GM19239 (cell line): ENCODE measurements around the gene HMGA1.

Experiments used
- DNase-seq: peaks from one replicate; pipeline ENCODE4 v3.0.0; 2011; ENCODE audit warnings: low spot score; ENCODE audit not compliant: insufficient read length
- FAIRE-seq: peaks from 2 replicates; lab custom pipeline; 2011; peaks lifted over from hg19 to GRCh38; lab: Jason Lieb, UNC

HMGA1 gene

GRCh38 chr6:34223381-34223955 lies 13.2 kb upstream of the HMGA1 start:
- FAIRE-seq (no peak), DNase-seq (no peak)

GRCh38 chr6:34223956-34224940 lies 12.4 kb upstream of the HMGA1 start:
- peak; percentile 98 for DNase-seq
- peak; percentile 75 for FAIRE-seq

DNA sequence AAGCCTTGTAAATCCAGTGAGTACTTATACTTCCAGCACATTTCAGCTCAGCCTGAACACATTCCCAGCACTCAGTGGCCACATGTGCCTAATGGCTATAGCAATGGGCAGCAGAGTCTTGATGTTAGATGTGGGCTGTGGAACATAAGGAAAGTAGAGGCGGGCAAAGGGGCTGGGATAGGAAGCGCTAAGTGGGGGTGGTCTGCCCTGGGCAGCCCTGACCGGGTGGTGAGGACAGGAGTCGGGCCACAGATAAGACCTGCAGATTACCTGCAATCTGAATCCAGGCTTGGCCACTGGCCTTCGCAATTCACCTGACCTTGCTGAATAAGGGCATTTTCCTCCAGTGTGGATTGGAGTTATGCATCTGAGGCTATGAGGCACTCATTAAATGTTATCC lies 11.1 kb upstream of the HMGA1 start:
- FAIRE-seq: no peak
- DNase-seq: no peak

- FAIRE-seq: no peak
- DNase-seq: no peak
Measured at GRCh38 chr6:34226066-34226465, 10.6 kb upstream of the HMGA1 start.

- no peak for FAIRE-seq
- no peak for DNase-seq
Measured at GRCh38 chr6:34226731-34227586, 9.7 kb upstream of the HMGA1 start.

DNA sequence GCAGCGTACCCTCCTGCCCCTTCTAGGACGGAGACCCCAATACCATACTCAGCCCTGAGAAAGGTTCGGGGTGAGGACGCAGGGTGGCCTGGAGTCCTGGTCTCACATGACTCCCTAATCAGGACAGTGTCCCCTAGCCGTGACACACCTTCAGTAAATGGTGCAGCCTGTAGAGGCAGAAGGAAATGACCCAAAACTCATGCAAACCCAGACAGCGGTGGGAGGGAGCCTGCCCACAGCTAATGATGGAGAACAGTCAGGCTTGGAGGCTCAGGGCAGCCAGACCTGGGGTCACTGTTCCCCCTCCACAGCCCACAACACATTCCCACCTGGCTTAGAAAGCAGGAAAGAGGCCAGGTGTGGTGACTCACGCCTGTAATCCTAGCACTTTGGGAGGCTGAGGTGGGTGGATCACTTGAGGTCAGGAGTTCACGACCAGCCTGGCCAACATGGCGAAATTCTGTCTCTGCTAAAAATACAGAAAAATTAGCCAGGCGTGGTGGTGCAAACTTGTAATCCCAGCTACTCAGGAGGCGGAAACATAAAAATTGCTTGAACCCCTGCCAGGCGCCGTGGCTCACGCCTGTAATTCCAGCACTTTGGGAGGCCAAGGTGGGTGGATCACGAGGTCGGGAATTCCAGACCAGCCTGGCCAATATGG lies 8.8 kb upstream of the HMGA1 start:
- FAIRE-seq (no peak), DNase-seq (no peak)

DNA sequence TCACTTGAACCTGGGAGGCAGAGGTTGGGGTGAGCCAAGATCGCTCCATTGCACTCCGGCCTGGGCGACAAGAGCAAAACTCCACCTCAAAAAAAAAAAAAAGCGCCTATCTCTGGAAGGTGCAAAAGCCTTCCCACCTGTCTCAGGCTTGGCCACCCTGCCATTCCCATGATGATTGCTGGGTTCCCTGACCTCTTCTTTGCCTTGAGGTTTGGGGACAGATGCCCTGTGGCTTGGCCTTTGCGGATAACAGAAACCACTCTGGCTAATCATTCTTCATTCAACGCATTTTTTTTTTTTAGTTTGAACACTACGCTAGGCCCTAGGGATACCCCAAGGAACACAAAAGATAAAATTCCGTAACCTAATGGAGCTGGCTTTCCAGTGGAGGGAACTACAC lies 6.8 kb upstream of the HMGA1 start:
- DNase-seq: no peak
- no peak for FAIRE-seq

GRCh38 chr6:34230653-34231371 lies 5.9 kb upstream of the HMGA1 start:
- FAIRE-seq: no peak
- no peak for DNase-seq

GRCh38 chr6:34231566-34232336 lies 4.9 kb upstream of the HMGA1 start:
- FAIRE-seq: no peak
- no peak for DNase-seq

DNA sequence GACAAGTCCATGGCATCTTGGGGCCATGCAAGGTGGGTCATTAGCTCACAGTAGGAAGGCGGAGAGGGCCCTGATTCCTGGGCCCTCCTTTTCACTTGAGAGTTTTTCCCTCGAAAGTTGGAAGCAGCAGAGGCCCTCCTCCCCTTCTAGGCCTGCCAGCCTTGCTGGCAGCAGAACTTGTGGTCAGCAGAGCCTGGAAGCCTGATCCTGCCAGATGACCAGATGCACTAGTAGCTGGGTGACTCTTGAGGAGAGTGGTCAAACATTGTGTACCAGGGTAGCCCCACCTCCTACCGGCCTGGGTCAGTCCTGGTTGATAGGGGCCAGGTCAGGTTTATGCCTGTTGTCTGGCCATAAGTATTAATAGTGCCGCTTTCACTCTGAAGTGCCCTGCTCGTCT lies 3.8 kb upstream of the HMGA1 start:
- DNase-seq: no peak
- no peak for FAIRE-seq

GRCh38 chr6:34233867-34234266 lies 2.8 kb upstream of the HMGA1 start:
- FAIRE-seq (no peak), DNase-seq (no peak)

GRCh38 chr6:34234667-34235306 lies 1.9 kb upstream of the HMGA1 start:
- FAIRE-seq: no peak

GRCh38 chr6:34235307-34236130 lies 1.2 kb upstream of the HMGA1 start:
- DNase-seq (peak; percentile 58), FAIRE-seq (no peak)

More at GRCh38 chr6:34234667-34235306, 1.9 kb upstream of the HMGA1 start:
- no peak for DNase-seq

GRCh38 chr6:34236131-34236442 lies 586 bp upstream of the HMGA1 start:
- DNase-seq (no peak), FAIRE-seq (peak; percentile 86)

DNA sequence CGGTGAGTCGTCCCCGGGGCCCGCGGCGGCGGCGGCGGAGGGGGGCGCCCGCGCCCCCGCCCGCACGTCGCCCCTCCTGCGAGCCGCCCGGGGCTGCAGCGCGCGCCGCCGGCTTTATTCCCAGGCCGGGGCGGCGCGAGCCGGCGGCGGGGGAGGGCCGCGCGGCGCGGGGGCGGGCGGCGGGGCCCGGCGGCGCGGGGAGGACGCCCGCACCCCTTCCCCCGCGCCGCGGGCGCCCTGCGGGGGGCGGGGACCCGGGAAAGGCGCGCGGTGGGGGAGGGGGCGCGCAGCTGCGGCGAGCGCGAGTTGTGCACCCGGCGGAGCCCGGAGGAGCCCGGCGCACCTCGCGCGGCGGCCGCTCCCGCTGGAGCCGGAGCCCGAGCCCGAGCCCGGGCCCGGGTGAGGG lies 646 bp downstream of the HMGA1 start:
- FAIRE-seq (no peak), DNase-seq (no peak)

DNA sequence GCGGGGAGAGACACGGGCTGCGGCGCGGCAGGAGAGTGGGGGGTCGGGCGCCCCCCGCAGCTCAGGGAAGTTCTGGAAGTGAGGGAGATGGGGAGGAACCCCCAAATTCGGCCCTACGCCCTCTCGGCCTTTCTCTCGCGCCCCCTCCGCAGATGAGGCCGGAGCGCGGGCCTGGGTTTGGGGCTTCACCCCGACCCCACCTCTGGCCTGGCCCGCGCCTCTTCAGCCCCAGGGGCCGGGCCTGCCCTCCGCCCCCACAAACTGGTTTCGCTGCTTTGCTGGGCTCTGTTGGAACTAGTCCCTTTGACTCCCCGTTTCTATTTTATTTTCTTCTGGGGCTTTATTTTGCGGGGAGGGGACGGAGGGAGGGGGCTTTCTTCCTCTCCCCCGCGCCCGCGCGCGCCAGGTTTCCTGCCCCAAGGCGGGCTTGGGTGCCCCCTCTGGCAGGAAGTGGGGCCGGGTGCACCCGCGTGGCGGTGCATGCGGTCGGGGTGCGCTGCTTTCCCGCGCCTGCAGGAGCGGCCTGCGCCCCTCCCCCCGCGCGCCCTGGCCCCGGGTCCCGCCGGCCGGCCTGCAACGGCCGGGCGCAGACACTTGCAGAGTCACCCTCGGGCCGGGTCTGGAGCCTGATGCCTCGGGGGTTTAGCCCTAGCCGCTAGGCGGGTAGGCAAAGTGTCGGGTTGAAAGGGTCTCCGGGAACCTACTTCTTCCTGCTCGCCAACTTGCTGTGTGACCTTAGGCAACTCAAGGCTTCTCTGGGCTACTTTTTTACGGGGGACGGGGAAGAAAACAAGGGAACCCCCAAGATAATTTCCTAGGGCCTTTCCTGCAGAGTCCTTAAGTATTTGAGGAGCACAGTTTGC lies 1.3 kb downstream of the HMGA1 start:
- DNase-seq (peak; percentile 60), FAIRE-seq (peak; percentile 73)
